HG03457 (cell line): ENCODE data around the gene MYOCD.

Source experiments
- ATAC-seq: cut with Tn5 transposase; IDR thresholded peaks from one replicate; pipeline ENCODE4 v1.9.1; 2021; ENCODE audit warnings: moderate number of reproducible peaks; ENCODE audit not compliant: unreplicated experiment

The MYOCD gene

DNA sequence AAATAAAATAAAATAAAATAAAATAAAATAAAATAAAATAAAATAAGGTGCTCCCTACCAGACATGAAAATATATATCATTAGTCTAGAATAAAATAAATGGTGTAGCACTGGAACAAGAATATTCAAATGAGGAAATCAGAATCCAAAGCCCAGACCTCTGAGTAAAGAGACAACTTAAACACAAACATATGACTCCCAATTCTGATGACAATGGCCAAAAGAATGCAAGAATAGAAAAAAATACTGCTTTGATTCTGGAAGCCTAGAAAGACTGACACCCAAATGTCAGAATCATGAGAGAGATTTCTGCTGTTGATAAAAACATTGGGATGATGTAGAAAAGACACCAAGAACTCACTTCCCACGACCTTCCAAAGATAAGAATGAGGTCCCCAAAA lies 27.9 kb downstream of the MYOCD start:
- no peak for ATAC-seq

GRCh38 chr17:12706070-12706469 lies 40.4 kb downstream of the MYOCD start:
- ATAC-seq = no peak

DNA sequence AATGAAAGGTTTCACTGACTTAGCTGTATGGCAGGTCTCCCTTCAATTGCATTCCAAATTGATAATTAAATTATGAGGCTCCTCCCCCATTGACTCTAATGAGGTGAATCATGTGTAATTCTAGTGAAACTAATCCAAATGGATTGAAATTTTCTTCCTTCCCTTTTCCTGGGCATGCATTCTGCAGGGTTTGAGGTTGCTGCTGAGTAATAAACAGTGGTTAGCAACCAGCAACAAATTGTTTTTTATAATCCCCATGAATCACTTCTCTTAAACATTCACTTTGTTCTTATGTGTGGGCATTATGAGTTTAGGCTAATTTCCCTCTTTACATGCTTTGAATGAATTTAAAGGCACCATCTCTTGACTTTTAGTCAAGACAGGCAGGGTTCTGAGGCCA lies 43.4 kb downstream of the MYOCD start:
- ATAC-seq = no peak

GRCh38 chr17:12712415-12712814 lies 46.7 kb downstream of the MYOCD start:
- ATAC-seq = no peak

- no peak for ATAC-seq
Observed at GRCh38 chr17:12712941-12713340, 47.3 kb downstream of the MYOCD start.

DNA sequence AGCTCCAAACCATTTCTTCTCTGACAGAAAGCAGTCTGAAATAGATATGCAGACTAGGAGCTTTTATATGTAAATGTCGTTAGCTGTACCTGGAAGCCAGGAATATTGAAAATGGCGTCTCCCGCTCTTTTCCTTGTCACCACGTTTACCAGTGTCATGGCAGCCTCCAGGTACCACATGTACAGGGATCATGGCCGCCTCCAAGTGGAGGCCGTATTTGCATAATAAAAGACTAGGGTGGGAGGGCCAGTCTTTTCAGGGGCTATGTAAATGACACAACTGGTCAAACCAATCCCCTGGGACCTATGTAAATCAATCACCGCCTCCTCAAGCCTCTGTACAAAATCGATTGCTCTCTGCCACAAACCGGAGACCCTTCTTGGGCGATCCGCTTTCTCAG lies 54.3 kb downstream of the MYOCD start:
- ATAC-seq = no peak

- no peak for ATAC-seq
Observed at GRCh38 chr17:12721581-12721980, 55.9 kb downstream of the MYOCD start.

DNA sequence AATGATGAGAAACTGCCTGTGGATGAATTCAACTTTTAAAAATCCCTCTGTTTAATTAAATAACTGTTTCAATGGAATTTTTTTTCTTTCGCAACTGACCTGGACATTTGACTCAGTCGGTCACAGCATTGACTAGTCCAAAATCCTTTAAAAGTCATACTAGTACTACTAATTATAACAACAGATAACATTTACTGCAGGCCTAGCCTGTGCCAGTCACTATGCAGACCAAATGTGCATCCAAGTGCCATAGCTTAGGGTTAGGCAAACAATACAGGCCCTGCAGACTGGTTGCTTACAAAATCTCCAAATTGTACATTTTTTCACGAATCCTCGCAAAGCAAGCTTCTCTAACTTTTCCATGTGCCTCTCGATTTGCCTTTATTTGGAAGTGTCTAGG lies 56.6 kb downstream of the MYOCD start:
- no peak for ATAC-seq

DNA sequence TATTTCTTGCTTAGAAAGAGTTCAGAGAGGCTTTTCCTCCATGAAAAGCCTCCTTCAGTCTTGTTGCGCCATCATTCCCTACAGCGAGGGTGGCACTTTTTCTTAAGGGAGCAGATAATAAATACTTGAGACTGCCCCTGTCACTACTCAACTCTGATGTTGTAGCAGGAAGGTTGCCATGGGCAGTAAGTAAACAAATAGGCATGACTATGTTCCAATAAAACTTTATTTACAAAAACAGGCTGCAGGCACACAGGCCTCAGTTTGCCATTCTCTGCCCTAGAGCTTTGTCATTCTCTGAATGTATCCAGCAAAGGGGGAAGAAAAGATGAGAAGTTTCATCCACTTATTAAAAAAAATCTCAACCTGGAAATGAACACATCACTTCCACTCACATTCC lies 60.4 kb downstream of the MYOCD start:
- ATAC-seq = no peak

DNA sequence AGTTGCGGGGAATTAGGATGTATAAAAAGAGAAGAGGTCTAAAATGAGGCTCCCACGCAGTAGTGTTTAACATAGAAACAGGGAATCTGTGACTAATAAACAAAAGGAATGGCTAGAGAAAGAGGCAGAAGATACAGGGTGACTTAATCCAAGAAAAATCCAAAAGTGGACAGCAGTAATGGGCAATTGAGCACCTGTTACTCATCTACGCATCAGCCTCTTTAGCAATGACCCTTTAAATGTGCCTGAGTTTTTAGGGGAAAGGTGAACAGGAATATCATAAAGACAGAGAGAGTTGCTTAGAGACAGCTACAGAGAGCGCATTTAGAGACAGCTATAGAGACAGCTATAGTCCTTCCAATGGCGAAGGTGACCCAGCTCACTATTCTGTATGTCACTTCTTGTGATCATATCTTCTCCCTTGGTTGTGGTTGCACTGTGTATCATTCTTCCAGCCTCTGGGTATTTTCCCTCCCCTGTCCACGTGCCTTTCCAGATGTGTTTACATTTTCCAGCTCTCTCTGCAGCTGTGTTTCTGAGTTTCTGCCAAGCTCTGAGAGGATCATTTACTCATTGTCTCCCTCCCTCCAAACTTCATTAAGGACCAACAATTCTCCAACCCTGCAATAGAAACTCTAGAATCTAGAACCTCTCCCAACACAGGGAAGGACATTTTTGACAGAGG lies 61.5 kb downstream of the MYOCD start:
- ATAC-seq = no peak

DNA sequence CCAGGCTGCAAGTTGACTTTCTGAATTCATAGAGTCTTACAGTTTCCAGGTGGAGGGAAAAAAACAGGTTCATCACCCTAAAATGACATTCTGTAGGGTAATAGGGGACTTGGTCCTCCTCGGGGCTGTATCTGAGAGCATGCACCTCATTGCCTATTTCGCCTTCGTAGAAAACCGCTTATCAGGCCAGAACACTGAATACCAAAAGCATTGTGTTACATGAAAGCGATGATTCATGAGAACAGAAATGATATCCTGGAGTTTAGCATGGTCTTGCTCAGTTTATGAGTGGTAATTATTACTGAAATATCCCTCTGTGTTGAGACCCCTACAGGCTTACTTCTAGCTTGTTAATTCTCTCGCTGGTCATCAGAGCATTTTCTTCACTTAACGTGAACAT lies 62.2 kb downstream of the MYOCD start:
- no peak for ATAC-seq

- no peak for ATAC-seq
Observed at GRCh38 chr17:12729086-12729485, 63.4 kb downstream of the MYOCD start.

DNA sequence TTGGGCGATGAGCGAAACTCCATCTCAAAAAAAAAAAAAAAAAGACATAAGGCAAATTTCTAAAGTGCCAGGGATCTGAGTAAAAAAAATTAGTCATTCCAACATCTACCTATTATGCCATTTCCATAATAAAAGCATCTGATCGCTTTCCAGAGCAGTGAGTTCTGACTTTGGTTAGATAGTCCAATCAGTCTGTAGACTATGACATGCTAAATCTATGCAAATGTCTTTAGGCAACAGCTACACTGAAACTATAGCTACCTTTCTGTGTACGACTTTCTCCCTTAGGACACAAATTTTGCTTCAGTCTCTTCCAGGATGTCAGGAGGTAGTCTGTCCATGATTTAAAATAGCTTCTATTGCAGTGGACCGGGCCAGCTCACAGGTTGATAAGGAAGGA lies 64.7 kb downstream of the MYOCD start:
- no peak for ATAC-seq

- ATAC-seq = no peak
Observed at GRCh38 chr17:12730931-12731521, 65.3 kb downstream of the MYOCD start.

DNA sequence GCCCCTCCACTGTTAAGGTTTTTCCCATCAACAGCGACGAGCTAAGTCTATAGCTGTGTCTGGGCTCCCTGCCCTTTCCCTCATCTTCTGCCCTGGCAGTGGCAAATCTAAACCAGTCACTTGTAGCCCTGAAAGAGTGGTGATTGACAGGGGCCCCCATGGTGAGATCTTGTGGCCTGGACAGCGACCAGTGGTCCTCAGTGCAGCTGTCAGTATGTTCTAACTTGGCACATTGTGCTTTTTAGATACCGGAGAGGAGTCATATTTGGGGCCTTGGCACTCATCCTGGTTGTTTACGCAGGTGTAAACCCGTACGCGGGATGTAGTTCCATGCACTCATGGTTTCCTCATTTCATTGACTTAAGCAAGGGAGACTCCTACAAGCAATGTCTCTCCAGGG lies 66.1 kb downstream of the MYOCD start:
- ATAC-seq = no peak

DNA sequence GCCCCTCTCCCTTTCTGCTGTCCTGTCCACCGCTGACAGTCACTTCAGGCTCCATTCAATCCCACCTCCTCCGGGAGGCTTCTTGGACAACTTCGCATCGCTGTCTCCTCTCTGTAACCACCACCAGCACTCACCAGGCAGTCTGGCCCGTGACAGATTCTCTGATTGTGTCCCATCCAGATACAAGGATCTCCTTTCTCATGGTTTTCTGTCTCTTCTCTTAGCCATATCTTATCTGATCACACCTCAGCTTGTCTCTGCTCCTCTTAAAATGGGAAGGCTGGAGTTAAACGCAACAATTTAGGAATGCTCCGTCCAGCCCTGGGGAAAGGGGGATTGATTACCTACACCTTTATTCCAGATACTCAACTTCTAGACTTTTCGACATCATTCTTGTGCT lies 66.7 kb downstream of the MYOCD start:
- no peak for ATAC-seq

DNA sequence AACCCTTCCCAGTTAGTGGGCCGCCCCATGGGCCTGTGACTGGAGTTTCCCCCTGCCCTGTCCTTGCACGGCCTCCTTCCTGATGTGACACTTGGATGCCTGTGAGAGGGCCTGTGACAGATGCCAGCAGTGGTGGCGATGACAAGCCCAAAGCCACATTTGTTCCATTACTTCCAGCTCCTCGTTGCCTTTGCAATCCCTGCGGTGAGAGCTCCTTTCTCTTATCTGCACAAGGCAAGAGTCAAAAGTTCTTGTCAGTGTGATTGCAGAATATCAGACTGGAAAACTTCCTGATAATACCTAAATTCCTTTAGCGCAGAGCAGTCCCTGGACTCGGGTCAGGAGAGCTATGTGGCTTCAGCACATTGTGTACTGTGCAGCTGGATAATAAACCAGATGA lies 69.2 kb downstream of the MYOCD start:
- ATAC-seq = no peak

- ATAC-seq = no peak
Observed at GRCh38 chr17:12735517-12735916, 69.8 kb downstream of the MYOCD start.

DNA sequence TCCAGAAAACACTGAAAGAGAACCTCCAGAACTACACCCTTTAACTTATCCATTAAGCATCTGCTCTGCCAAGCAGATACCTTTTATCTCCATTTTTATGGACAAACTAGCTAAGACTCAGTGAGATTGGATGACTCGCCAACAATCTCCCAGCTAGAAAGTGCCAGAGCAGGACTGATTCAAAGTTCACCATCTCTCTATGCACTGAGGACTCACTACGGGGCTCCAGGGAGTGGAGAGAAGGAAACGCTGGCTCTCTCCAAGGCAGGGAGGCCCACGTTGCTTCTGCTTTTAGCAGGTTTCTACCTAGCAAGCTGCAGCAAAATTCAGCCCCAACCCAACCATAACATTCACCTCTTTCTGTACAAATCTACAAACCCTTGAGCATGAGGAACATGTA lies 70.8 kb downstream of the MYOCD start:
- ATAC-seq = no peak

DNA sequence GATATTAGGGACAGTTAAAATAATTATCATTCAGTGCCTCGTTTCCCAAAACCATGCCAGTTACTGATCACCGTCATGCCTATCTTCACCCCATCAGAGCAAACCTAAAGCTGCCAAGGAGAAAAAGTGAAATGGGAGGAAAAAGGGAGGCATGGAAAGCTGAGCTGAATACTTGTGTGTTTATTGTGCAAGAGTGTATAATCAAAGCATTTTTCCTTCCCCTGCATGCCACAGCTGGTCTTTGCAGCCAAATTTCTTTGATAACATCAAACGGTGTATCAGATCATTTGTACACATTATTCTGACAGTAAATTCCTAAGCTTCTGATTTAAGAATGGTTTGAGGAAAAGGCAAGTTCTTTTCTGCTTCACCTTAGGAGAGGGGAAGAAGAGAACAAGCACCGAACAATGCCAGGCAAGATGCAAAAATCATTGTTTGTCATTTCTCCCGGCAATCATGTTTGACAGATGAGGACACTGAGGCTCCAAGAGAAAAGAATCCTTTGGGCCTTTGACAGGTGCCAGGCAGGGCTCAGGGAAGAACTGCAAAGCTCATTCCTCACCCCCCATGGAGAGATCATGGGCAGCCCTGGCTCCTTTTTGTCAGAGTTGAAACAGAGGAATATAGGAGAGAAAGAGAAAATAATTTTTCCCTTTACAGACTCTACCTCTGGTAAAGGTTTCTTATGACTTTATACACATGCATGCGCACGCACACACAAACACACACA lies 72.2 kb downstream of the MYOCD start:
- ATAC-seq = no peak

- ATAC-seq = no peak
Observed at GRCh38 chr17:12738624-12739023, 72.9 kb downstream of the MYOCD start.

DNA sequence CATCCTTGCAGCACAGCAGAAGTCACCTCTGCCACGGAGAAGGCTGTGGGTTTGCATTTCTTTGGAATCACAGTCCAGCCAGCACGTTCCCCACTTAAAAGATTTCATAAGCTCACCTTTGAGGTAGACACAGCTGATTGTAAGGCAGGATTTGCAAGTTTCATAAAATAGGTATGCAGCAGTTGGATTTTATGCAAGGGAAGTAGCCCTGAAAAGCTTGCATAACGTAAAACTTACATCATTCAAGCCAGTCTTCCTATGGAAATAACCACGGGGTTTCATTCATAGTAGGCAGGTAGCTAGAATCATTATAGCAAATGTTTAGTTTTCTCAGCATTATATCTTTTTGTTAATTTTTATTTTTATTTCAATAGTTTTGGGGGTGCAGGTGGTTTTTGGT lies 73.8 kb downstream of the MYOCD start:
- ATAC-seq = no peak
